Ascending aorta (tissue), 2 donors: ENCODE results near the gene CLEC16A. TPM values are rescaled to one million over a fixed set of nuclear protein-coding genes. Genes with fewer than 3 reads are reported as not detected.

Experiments used
- DNase-seq, 2 donors: peaks; one replicate each; pipeline ENCODE4 v3.0.0-alpha.2; 2019; ENCODE audit warnings: low spot score in 2 of 2
- H3K27ac ChIP-seq, 2 donors: fragments of 200-600 bp; sonication (generic); one replicate each; pipeline ENCODE4 v1.5.1; 2016 to 2017; ENCODE audit warnings: mild to moderate bottlenecking in 1 of 2
- H3K27me3 ChIP-seq: fragments of 200-600 bp; sonication (generic); one replicate; pipeline ENCODE4 v1.5.1; 2017
- H3K36me3 ChIP-seq, 2 donors: fragments of 200-600 bp; sonication (generic); one replicate each; pipeline ENCODE4 v1.5.1; 2016
- H3K4me1 ChIP-seq, 2 donors: fragments of 200-600 bp; sonication (generic); one replicate each; pipeline ENCODE4 v1.5.1; 2016 to 2017; ENCODE audit warnings: mild to moderate bottlenecking in 1 of 2
- H3K4me3 ChIP-seq, 2 donors: fragments of 200-600 bp; sonication (generic); one replicate each; pipeline ENCODE4 v1.5.1; 2016 to 2017; ENCODE audit warnings: mild to moderate bottlenecking in 1 of 2
- H3K9me3 ChIP-seq, 2 donors: fragments of 200-600 bp; sonication (generic); one replicate each; pipeline ENCODE4 v1.5.1; 2016
- intact Hi-C: fragments of 100-400 bp; cut with DNase I; formaldehyde crosslinking; loops from one replicate; pipeline ENCODE4 v1.15.1; 2023
- total RNA-seq: library from RNA; depleted of rRNA; stranded (reverse); fragments of >200 nt; gene quantifications from one replicate; pipeline ENCODE4 v1.1.0, GENCODE V29; 2016
- TF ChIP-seq, protein P1 (sequence below), 3 experiments: fragments of 200-600 bp in 2 of 3; fragments of 450-650 bp in 1 of 3; sonication (generic) in 2 of 3; IDR thresholded peaks; one replicate each; pipeline ENCODE4 v1.5.1; 2016 to 2019; ENCODE audit warnings: antibody characterized with exemption in 3 of 3, mild to moderate bottlenecking in 1 of 3, moderate library complexity in 1 of 3

The CLEC16A gene
- total RNA-seq, 1 donor from 2014 or later = 16.2 TPM

GRCh38 chr16:10954903-10955302 lies 10.5 kb downstream of the CLEC16A start:
- no peak for DNase-seq
- TF ChIP-seq, protein P1, sequence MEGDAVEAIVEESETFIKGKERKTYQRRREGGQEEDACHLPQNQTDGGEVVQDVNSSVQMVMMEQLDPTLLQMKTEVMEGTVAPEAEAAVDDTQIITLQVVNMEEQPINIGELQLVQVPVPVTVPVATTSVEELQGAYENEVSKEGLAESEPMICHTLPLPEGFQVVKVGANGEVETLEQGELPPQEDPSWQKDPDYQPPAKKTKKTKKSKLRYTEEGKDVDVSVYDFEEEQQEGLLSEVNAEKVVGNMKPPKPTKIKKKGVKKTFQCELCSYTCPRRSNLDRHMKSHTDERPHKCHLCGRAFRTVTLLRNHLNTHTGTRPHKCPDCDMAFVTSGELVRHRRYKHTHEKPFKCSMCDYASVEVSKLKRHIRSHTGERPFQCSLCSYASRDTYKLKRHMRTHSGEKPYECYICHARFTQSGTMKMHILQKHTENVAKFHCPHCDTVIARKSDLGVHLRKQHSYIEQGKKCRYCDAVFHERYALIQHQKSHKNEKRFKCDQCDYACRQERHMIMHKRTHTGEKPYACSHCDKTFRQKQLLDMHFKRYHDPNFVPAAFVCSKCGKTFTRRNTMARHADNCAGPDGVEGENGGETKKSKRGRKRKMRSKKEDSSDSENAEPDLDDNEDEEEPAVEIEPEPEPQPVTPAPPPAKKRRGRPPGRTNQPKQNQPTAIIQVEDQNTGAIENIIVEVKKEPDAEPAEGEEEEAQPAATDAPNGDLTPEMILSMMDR (IDR thresholded peaks at IDR 0.05) = no peak
- intact Hi-C loops = no loop called here
- H3K9me3 ChIP-seq = no peaks in the 10 kb centered on the region
- H3K27ac ChIP-seq = no peak overlapping the region
- no peaks in the 10 kb centered on the region for H3K27me3 ChIP-seq
- H3K4me3 ChIP-seq = no peak overlapping the region
- peaks cover 5 to 10% of the 10 kb centered on the region in 2 donors for H3K36me3 ChIP-seq
- peaks cover 0 to 3% of the 10 kb centered on the region in 2 donors for H3K4me1 ChIP-seq

GRCh38 chr16:10957771-10958482 lies 13.6 kb downstream of the CLEC16A start:
- intact Hi-C loops = no loop called here
- no peak for DNase-seq
- H3K27me3 ChIP-seq = no peaks in the 10 kb centered on the region
- H3K4me3 ChIP-seq = no peak overlapping the region
- TF ChIP-seq, protein P1 (IDR thresholded peaks at IDR 0.05) = no peak
- H3K27ac ChIP-seq = no peak overlapping the region
- H3K4me1 ChIP-seq = peaks cover 0 to 14% of the 10 kb centered on the region in 2 donors
- H3K9me3 ChIP-seq = no peaks in the 10 kb centered on the region
- H3K36me3 ChIP-seq = peaks cover 12 to 17% of the 10 kb centered on the region in 2 donors

DNA sequence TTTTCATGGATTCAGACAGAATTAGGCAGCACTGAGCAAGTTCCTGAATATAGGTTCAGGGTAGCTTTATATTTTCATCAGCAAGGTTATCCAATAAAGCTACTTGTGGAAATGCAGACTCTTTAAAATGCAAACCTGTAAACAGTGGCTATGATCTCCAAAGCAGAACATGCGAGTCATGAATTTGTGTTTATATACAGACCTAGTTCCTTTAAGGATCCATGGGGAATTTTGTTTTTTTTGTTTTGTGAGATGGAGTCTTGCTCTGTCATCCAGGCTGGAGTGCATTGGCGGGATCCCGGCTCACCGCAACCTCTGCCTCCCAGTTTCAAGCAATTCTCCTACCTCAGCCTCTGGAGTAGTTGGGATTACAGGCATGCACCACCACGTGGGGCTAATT lies 14.8 kb downstream of the CLEC16A start:
- H3K36me3 ChIP-seq = peaks cover 19 to 26% of the 10 kb centered on the region in 2 donors
- H3K4me1 ChIP-seq = peaks cover 0 to 12% of the 10 kb centered on the region in 2 donors
- no peak overlapping the region for H3K4me3 ChIP-seq
- no peak for DNase-seq
- intact Hi-C loops = no loop called here
- H3K9me3 ChIP-seq = no peaks in the 10 kb centered on the region
- TF ChIP-seq, protein P1 (IDR thresholded peaks at IDR 0.05) = no peak
- no peak overlapping the region for H3K27ac ChIP-seq
- no peaks in the 10 kb centered on the region for H3K27me3 ChIP-seq

- Histone ChIP-seq H3K36me3 (peaks cover 19 to 26% of the 10 kb centered on the region in 2 donors), H3K27me3 (no peaks in the 10 kb centered on the region), H3K4me3 (no peak overlapping the region), H3K9me3 (no peaks in the 10 kb centered on the region), H3K27ac (peak overlapping the region; percentile 69 to 74), H3K4me1 (peaks cover 0 to 14% of the 10 kb centered on the region in 2 donors)
- TF ChIP-seq, protein P1 (IDR thresholded peaks at IDR 0.05) = no peak
- intact Hi-C loops = loop anchor here (5.0 to 10.0 kb wide), 3 partner anchors 396 to 534 kb away; no protein-coding TSS in a partner anchor
- peak in 1 of 2 donors; percentile 90 for DNase-seq
These were observed 16.9 kb downstream of the CLEC16A start for GRCh38 chr16:10961231-10961630.

DNA sequence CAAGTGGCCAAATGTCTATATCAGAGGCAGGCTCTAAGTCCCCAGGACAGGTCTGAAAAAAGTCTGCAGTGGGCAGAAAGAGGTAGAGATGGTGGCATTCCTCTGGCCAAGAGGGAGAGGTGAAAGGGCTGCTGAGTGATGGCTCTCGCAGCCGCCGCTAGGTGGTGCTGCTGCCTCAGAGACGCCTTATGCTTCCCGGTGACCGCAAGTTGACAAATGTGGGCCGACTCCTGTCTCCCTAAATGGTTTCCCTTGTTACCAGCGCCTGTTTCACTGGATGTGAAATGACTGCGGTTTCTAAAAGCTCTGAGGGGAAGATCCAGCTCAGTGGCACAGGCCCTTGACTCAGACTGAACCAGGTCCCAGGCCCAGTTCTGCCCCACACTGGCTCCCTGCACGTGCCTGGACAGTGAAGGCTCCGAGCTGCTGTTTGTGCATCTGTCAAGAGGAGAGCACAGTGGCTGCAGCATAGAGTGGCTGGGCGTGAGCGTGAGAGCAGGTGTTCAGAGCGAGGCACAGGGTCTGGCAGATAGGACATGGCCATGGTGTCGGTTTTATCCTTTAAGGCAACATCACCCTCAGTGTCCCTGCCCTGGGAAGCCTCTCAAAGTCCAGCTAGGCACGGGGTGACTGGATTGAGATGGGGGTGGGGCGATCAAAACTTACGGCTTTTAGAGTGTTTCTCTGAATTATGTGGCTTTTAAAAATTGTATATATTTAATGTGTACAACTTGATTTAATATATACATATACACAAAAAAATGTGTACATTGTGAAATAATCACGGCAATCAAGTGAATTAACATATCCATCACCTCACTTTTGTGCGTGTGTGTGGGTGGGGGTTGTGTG lies 19.9 kb downstream of the CLEC16A start:
- TF ChIP-seq, protein P1 (IDR thresholded peaks at IDR 0.05) = peak; percentile 92 to 94 (median 93)
- intact Hi-C loops = loop anchor here (5.0 to 10.0 kb wide), 3 partner anchors 393 to 531 kb away; no protein-coding TSS in a partner anchor
- Histone ChIP-seq H3K4me1 (peaks cover 0 to 14% of the 10 kb centered on the region in 2 donors), H3K36me3 (peaks cover 14 to 16% of the 10 kb centered on the region in 2 donors), H3K27ac (peak overlapping the region in 1 of 2 donors; percentile 64), H3K9me3 (no peaks in the 10 kb centered on the region), H3K27me3 (no peaks in the 10 kb centered on the region), H3K4me3 (peak overlapping the region in 1 of 2 donors; percentile 29)
- peak; percentile 46 to 89 for DNase-seq
